Liver (tissue), 9 donors: ENCODE data around the gene ATG5. TPM values are rescaled to one million over a fixed set of nuclear protein-coding genes. Genes with fewer than 3 reads are reported as not detected.

ENCODE experiments used
- DNase-seq: peaks from one replicate; pipeline ENCODE4 v3.0.0-alpha.2; 2017; ENCODE audit warnings: low spot score
- H3K27ac ChIP-seq, 2 donors: one replicate each; pipeline ENCODE4 v1.7.0; 2013; ENCODE audit warnings: inconsistent platforms in 2 of 2, low read length in 2 of 2, control low read depth in 1 of 2, low read depth in 1 of 2, mild to moderate bottlenecking in 1 of 2
- H3K27me3 ChIP-seq, 4 donors: one replicate each; pipeline versions ENCODE4 v1.6.1 to v1.7.0; 2013; ENCODE audit warnings: low read length in 3 of 4, inconsistent platforms in 1 of 4, mild to moderate bottlenecking in 1 of 4, moderate library complexity in 1 of 4; ENCODE audit not compliant: control insufficient read depth in 4 of 4, insufficient read depth in 4 of 4
- H3K36me3 ChIP-seq, 4 donors: one replicate each; pipeline versions ENCODE4 v1.6.1 to v1.7.0; 2013; ENCODE audit warnings: low read length in 3 of 4, mild to moderate bottlenecking in 3 of 4, low read depth in 1 of 4, moderate library complexity in 1 of 4; ENCODE audit not compliant: control insufficient read depth in 4 of 4, insufficient read depth in 3 of 4
- H3K4me1 ChIP-seq, 4 donors: one replicate each; pipeline versions ENCODE4 v1.6.1 to v1.7.0; 2013; ENCODE audit warnings: low read length in 3 of 4, mild to moderate bottlenecking in 3 of 4, moderate library complexity in 1 of 4; ENCODE audit not compliant: control insufficient read depth in 4 of 4, insufficient read depth in 4 of 4
- H3K4me3 ChIP-seq, 3 donors: one replicate each; pipeline versions ENCODE4 v1.6.1 to v1.7.0; 2013; ENCODE audit warnings: low read length in 3 of 3, control low read depth in 1 of 3, low read depth in 1 of 3, mild to moderate bottlenecking in 1 of 3
- H3K9ac ChIP-seq, 2 donors: one replicate each; pipeline ENCODE4 v1.7.0; 2013; ENCODE audit warnings: low read length in 2 of 2, mild to moderate bottlenecking in 2 of 2, moderate library complexity in 2 of 2, control low read depth in 1 of 2, low read depth in 1 of 2
- H3K9me3 ChIP-seq, 4 donors: one replicate each; pipeline versions ENCODE4 v1.6.1 to v1.7.0; 2013; ENCODE audit warnings: low read length in 3 of 4; ENCODE audit not compliant: control insufficient read depth in 4 of 4
- ATF3 ChIP-seq: IDR thresholded peaks from 2 replicates; pipeline ENCODE4 v1.6.1; 2016; ENCODE audit warnings: antibody characterized with exemption
- FOXA1 ChIP-seq: IDR thresholded peaks from 2 replicates; pipeline ENCODE4 v1.6.1; 2016; ENCODE audit warnings: antibody characterized with exemption
- FOXA2 ChIP-seq: IDR thresholded peaks from 2 replicates; pipeline ENCODE4 v1.6.1; 2016; ENCODE audit warnings: antibody characterized with exemption
- GABPA ChIP-seq, 2 donors: IDR thresholded peaks in 1 of 2; conservative IDR thresholded peaks in 1 of 2; 2 replicates each; pipeline ENCODE4 v1.6.1; 2016; ENCODE audit warnings: antibody characterized with exemption in 2 of 2, mild to moderate bottlenecking in 1 of 2, moderate library complexity in 1 of 2
- HNF4A ChIP-seq, 2 donors: conservative IDR thresholded peaks; 2 replicates each; pipeline ENCODE4 v1.6.1; 2016; ENCODE audit warnings: antibody characterized with exemption in 2 of 2, mild to moderate bottlenecking in 2 of 2
- HNF4G ChIP-seq: IDR thresholded peaks from 2 replicates; pipeline ENCODE4 v1.6.1; 2016; ENCODE audit warnings: antibody characterized with exemption
- JUND ChIP-seq, 2 donors: IDR thresholded peaks; 2 replicates each; pipeline ENCODE4 v1.6.1; 2016; ENCODE audit warnings: antibody characterized with exemption in 2 of 2
- MAX ChIP-seq: IDR thresholded peaks from 2 replicates; pipeline ENCODE4 v1.6.1; 2016; ENCODE audit warnings: antibody characterized with exemption
- NR2F2 ChIP-seq: IDR thresholded peaks from 2 replicates; pipeline ENCODE4 v1.6.1; 2016; ENCODE audit warnings: antibody characterized with exemption
- RAD21 ChIP-seq, 2 donors: IDR thresholded peaks; 2 replicates each; pipeline ENCODE4 v1.6.1; 2016; ENCODE audit warnings: antibody characterized with exemption in 2 of 2, mild to moderate bottlenecking in 2 of 2
- REST ChIP-seq: IDR thresholded peaks from 2 replicates; pipeline ENCODE4 v1.6.1; 2016; ENCODE audit warnings: antibody characterized with exemption, mild to moderate bottlenecking
- RXRA ChIP-seq, 2 donors: IDR thresholded peaks; 2 replicates each; pipeline ENCODE4 v1.6.1; 2017 to 2018; ENCODE audit warnings: antibody characterized with exemption in 2 of 2, mild to moderate bottlenecking in 1 of 2
- SP1 ChIP-seq: IDR thresholded peaks from 2 replicates; pipeline ENCODE4 v1.6.1; 2018; ENCODE audit warnings: antibody characterized with exemption, mild to moderate bottlenecking
- TAF1 ChIP-seq: conservative IDR thresholded peaks from 2 replicates; pipeline ENCODE4 v1.6.1; 2016; ENCODE audit warnings: antibody characterized with exemption, mild to moderate bottlenecking
- YY1 ChIP-seq: IDR thresholded peaks from 2 replicates; pipeline ENCODE4 v1.6.1; 2016; ENCODE audit warnings: antibody characterized with exemption, mild to moderate bottlenecking
- WGBS: extraction: QIAGEN DNeasy Blood & Tissue Kit; methylation state at CpG from one replicate; pipeline ENCODE4 v1.1.7; 2013; 5-methylcytosine and 5-hydroxymethylcytosine counted together
- polyA plus RNA-seq, 2 donors: library from polyadenylated mRNA; stranded (reverse) in 1 of 2; unstranded in 1 of 2; fragments of 200-250 nt in 1 of 2; fragments of >200 nt in 1 of 2; fragmentation: Nextera tagmentation in 1 of 2; extraction: Ambion mirVana in 1 of 2; gene quantifications; one replicate each; pipeline versions ENCODE4 v1.2.1 to v1.2.3, GENCODE V29; 2013 to 2015
- total RNA-seq, 2 donors: library from RNA; depleted of rRNA; stranded (reverse); fragments of >200 nt; gene quantifications; one replicate each; pipeline ENCODE4 v1.2.3, GENCODE V29; 2014
- TF ChIP-seq, protein P1 (sequence below): fragments of 150-350 bp; IDR thresholded peaks from 2 replicates; pipeline ENCODE4 v1.5.1; 2017; ENCODE audit warnings: improper control_type of control experiment, low read depth, low read length; ENCODE audit not compliant: missing input control
- TF ChIP-seq, protein P2 (sequence below): IDR thresholded peaks from 2 replicates; pipeline ENCODE4 v1.6.1; 2016; ENCODE audit warnings: antibody characterized with exemption
- donor health status: healthy.
- donor health status: healthy.
- donor health status: healthy.
- donor health status: healthy.
- donor health status: healthy.

The ATG5 gene
- total and polyA plus RNA-seq, 4 donors, result 10.0 to 25.7 (median 19.7) TPM

- no peak for TF ChIP-seq GABPA (IDR thresholded peaks at IDR 0.05 in 1 of 2, conservative IDR thresholded peaks at IDR 0.05 in 1 of 2)
- no peak for TF ChIP-seq HNF4A (conservative IDR thresholded peaks at IDR 0.05)
- no peak for TF ChIP-seq JUND (IDR thresholded peaks at IDR 0.05)
- TF ChIP-seq RAD21 (IDR thresholded peaks at IDR 0.05), result no peak
- TF ChIP-seq, protein P1, sequence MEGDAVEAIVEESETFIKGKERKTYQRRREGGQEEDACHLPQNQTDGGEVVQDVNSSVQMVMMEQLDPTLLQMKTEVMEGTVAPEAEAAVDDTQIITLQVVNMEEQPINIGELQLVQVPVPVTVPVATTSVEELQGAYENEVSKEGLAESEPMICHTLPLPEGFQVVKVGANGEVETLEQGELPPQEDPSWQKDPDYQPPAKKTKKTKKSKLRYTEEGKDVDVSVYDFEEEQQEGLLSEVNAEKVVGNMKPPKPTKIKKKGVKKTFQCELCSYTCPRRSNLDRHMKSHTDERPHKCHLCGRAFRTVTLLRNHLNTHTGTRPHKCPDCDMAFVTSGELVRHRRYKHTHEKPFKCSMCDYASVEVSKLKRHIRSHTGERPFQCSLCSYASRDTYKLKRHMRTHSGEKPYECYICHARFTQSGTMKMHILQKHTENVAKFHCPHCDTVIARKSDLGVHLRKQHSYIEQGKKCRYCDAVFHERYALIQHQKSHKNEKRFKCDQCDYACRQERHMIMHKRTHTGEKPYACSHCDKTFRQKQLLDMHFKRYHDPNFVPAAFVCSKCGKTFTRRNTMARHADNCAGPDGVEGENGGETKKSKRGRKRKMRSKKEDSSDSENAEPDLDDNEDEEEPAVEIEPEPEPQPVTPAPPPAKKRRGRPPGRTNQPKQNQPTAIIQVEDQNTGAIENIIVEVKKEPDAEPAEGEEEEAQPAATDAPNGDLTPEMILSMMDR, result no peak
- no peak for TF ChIP-seq RXRA (IDR thresholded peaks at IDR 0.05)
- no peak for TF ChIP-seq MAX
- no peak for TF ChIP-seq FOXA2
- TF ChIP-seq HNF4G, result no peak
- TF ChIP-seq SP1, result no peak
- TF ChIP-seq TAF1, result no peak
Observed at GRCh38 chr6:106258726-106259125, 66.8 kb downstream of the ATG5 start (continued).

- H3K36me3 ChIP-seq, result no peaks in the 10 kb centered on the region
- peaks cover 2 to 15% (median 14%) of the 10 kb centered on the region in 4 donors for H3K4me1 ChIP-seq
- TF ChIP-seq YY1, result no peak
- no peak for TF ChIP-seq JUND (IDR thresholded peaks at IDR 0.05)
- no peak for TF ChIP-seq REST
- TF ChIP-seq FOXA2, result no peak
- no peak for TF ChIP-seq HNF4G
- no peak overlapping the region for H3K4me3 ChIP-seq
- H3K9ac ChIP-seq, result no peak overlapping the region
- H3K27ac ChIP-seq, result no peak overlapping the region
- H3K9me3 ChIP-seq, result no peaks in the 10 kb centered on the region
- 92% methylated on average over 2 of the region's 2 CpGs for WGBS
- no peaks in the 10 kb centered on the region for H3K27me3 ChIP-seq
- no peak for DNase-seq
Observed at GRCh38 chr6:106257195-106257594, 68.4 kb downstream of the ATG5 start.

DNA sequence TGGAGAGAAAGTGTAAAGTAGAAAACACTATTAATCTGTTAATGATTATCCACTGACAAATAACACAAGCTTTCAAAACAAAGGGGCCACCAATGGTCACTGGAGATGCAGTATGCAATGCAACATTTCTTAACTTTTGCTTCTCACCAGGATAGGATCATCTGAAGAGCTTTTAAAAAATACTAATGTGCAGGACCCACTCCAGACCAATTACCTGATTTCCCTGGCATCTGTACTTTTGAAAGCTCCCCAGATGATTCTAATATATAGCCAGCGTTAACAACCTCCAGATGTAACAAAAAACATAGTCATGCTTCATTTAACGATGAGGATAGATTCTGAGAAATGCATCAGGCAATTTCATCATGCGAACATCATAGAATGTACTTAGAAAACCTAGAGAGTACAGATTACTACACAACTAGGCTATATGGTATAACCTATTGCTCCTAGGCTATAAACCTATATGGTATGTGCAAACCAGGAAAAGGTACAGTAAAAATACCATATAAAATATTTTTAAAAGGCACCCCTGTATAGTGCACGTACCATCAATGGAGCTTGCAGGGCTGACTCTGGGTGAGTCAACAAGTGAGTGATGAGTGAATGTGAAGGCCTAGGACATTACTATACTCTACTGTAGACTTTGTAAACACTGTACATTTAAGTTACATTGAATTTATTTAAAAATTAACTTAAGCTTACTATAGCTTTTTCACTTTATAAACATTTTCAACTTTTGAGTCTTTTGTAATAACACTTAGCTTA is 69.2 kb downstream of the ATG5 start:
- H3K27me3 ChIP-seq, result no peaks in the 10 kb centered on the region
- no peaks in the 10 kb centered on the region for H3K9me3 ChIP-seq
- DNase-seq, result no peak
- H3K4me1 ChIP-seq, result peaks cover 2 to 13% (median 10%) of the 10 kb centered on the region in 4 donors
- H3K27ac ChIP-seq, result no peak overlapping the region
- H3K4me3 ChIP-seq, result no peak overlapping the region
- H3K9ac ChIP-seq, result no peak overlapping the region
- 92% methylated on average over 4 of the region's 4 CpGs for WGBS
- no peaks in the 10 kb centered on the region for H3K36me3 ChIP-seq
- TF ChIP-seq RXRA (IDR thresholded peaks at IDR 0.05), result no peak
- no peak for TF ChIP-seq HNF4G
- TF ChIP-seq FOXA2, result no peak
- no peak for TF ChIP-seq HNF4A (conservative IDR thresholded peaks at IDR 0.05)
- TF ChIP-seq, protein P2, sequence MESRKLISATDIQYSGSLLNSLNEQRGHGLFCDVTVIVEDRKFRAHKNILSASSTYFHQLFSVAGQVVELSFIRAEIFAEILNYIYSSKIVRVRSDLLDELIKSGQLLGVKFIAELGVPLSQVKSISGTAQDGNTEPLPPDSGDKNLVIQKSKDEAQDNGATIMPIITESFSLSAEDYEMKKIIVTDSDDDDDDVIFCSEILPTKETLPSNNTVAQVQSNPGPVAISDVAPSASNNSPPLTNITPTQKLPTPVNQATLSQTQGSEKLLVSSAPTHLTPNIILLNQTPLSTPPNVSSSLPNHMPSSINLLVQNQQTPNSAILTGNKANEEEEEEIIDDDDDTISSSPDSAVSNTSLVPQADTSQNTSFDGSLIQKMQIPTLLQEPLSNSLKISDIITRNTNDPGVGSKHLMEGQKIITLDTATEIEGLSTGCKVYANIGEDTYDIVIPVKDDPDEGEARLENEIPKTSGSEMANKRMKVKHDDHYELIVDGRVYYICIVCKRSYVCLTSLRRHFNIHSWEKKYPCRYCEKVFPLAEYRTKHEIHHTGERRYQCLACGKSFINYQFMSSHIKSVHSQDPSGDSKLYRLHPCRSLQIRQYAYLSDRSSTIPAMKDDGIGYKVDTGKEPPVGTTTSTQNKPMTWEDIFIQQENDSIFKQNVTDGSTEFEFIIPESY, result no peak
- no peak for TF ChIP-seq SP1
- TF ChIP-seq, protein P1, result no peak
- TF ChIP-seq FOXA1, result no peak
- no peak for TF ChIP-seq YY1
- no peak for TF ChIP-seq GABPA (IDR thresholded peaks at IDR 0.05 in 1 of 2, conservative IDR thresholded peaks at IDR 0.05 in 1 of 2)
- TF ChIP-seq ATF3, result no peak
- TF ChIP-seq MAX, result no peak
- TF ChIP-seq TAF1, result no peak
- TF ChIP-seq NR2F2, result no peak
- no peak for TF ChIP-seq JUND (IDR thresholded peaks at IDR 0.05)
